Stimulated activated CD4-positive, alpha-beta T cell treated with anti-CD3 and anti-CD28 coated beads, Interleukin-1b, Interleukin-23, amount 100 ng/mL, for 48 hours (primary cell): ENCODE results near the gene IL23A.
A peak's percentile ranks its signal among the peaks of the same experiment; 100 is the strongest.
"Not testable (repeated sequence)": the region's sequence is repeated elsewhere in the genome, so short reads cannot be mapped to it uniquely, and the experiment has no call there.

Source experiments
- DNase-seq: peaks from one replicate; pipeline ENCODE4 v3.0.0-alpha.2; 2020

The IL23A gene, protein sequence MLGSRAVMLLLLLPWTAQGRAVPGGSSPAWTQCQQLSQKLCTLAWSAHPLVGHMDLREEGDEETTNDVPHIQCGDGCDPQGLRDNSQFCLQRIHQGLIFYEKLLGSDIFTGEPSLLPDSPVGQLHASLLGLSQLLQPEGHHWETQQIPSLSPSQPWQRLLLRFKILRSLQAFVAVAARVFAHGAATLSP

DNA sequence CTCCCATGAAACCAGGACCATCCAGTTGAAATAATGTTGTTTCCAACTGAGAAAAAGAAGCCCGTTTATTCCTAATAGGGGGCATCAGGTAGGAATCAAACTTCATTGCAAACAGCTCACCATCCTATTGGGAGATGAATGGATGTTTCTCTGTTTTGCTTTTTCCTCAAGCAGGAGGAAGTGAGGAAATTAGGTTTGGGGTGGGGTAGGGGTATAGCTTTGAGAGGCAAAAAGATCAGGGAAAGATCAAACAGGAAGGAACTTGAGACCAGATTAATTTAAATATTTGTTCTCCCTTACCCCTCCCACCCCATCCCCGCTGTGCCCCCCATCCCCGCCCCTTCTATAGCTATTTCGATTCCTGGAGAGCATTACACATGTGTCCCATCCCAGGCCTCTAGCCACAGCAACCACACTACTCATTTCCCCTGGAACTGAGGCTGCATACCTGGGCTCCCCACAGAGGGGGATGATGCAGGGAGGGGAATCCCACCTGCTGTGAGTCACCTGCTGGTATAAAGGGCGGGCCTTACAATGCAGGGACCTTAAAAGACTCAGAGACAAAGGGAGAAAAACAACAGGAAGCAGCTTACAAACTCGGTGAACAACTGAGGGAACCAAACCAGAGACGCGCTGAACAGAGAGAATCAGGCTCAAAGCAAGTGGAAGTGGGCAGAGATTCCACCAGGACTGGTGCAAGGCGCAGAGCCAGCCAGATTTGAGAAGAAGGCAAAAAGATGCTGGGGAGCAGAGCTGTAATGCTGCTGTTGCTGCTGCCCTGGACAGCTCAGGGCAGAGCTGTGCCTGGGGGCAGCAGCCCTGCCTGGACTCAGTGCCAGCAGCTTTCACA, at the start of gene IL23A:
Gene IL23A (plus strand): TSS at position 577 of the 850 bp plus-strand sequence. CDS start 161 bp downstream, at position 738.
- peak; percentile 92 for DNase-seq

- DNase-seq = no peak
These were observed 44.9 kb upstream of the IL23A start for GRCh38 chr12:56293795-56294194.

GRCh38 chr12:56296295-56296694, 42.4 kb upstream of the IL23A start:
- no peak for DNase-seq

- peak; percentile 15 for DNase-seq
These were observed 41.3 kb upstream of the IL23A start for GRCh38 chr12:56297400-56297799.

- DNase-seq = no peak
These were observed 39.9 kb upstream of the IL23A start for GRCh38 chr12:56298828-56299227.

GRCh38 chr12:56299308-56299852, 39.3 kb upstream of the IL23A start:
- DNase-seq = peak; percentile 20

DNA sequence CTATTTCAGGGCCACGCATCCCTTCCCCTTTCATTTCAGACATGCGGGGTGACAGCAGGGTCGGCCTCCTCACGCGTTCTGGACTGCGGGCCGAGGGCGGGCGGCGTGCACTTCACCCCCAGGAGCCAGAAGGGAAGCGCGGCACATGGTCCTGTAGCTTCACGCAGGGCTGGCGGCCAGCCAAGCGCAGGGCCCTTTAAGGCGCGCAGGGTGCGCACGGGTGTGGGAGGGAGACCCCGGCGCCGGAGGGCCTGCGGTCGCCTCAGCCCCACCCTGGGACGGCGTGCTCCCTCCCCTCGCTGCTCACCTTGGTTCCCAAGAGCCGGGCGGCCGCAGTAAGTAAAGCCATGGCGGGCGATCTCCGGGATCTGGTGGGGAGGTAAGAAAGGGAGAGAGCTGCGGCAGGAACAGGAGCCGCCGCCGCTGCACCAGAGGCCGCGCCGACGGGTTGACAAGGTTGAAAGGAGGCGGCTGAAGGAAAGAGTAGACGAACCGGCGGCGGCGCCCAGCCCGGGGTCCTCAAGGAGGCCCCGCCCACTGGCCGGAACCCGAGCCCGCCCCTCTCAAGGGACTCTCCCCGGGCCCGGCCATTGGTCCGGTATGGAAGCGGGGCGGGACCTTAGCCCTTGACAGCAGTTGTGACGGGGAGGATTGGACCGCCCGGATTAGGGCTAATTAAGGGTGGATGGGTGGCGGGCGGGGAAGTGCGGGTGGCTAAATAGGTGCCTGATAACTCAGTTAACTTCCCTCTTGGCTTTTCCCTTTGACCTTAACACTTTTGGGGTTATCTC, 38.6 kb upstream of the IL23A start, which contains the start of gene CS:
Gene CS (minus strand): TSS at position 478 of the 791 bp plus-strand sequence. CDS start 129 bp downstream, at position 349.
- DNase-seq = peak; percentile 99

- peak; percentile 10 for DNase-seq
These were observed 37.8 kb upstream of the IL23A start for GRCh38 chr12:56300644-56301464.

- no peak for DNase-seq
These were observed 34.4 kb upstream of the IL23A start for GRCh38 chr12:56304276-56304675.

DNA sequence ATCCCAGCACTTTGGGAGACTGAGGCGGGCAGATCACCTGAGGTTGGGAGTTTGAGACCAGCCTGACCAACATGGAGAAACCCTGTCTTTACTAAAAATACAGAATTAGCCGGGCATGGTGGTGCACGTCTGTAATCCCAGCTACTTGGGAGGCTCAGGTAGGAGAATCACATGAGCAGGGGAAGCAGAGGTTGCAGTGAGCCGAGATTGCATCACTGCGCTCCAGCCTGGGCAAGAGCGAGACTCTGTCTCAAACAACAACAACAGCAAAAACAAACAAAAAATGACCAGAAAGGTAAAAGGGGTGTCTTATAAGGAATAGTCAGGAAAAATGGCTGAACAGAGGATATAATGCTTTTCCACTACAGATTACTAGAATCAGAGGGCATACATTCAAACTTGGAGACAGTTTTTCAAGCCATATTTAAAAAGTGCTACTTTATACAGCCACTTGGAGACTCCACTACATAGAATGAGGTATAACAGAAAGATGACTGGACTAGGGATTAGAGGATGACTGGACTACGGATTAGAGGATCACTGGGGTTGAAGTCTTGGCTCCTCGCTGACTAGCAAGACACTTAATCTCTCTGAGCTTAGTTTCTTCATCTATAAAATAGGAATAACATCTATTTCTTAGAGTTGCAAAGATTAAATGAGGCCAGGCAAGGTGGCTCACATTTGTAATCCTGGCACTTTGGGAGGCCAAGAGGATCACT, 33.7 kb upstream of the IL23A start:
- no peak for DNase-seq

- DNase-seq = no peak
These were observed 31.3 kb upstream of the IL23A start for GRCh38 chr12:56307221-56307965.

DNA sequence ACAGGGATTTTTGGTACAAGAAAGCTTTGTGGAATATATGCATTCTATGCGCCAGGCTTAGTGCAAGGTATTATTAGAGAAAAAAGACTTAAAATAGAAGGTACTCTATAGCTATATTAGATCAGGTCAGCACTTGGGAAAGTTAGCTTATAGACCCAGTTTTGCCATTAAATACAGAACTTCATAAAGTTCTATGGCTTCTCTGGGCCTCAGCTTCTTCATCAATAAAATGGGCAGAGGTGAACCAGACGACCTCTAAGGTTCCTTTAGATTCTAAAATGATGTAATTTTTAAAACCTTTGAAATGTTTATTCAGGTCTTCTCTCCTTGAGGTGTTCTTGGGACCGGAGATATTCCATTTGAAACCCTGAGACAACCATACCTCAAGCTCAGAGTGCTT, 30.0 kb upstream of the IL23A start:
- no peak for DNase-seq

DNA sequence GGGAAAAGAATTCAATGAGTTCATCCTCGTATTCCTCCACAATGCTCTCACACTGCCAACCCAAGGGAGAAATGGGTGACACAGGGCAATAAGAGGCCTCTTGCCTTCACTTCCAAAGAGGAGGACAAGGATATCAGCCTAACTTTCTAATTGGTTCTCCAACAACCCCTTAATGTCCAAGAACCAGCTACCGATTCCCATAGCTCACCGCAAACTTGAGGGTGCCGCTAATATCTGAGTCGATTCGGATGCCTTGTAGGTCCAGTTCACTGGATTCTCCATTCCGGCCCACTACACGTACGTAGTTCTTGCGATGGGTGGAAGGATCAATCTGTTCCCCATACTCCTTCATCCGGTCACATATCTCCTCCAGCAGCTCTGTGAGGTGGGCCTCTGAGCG, 27.7 kb upstream of the IL23A start:
- no peak for DNase-seq

- DNase-seq = no peak
These were observed 23.4 kb upstream of the IL23A start for GRCh38 chr12:56315249-56315621.

DNA sequence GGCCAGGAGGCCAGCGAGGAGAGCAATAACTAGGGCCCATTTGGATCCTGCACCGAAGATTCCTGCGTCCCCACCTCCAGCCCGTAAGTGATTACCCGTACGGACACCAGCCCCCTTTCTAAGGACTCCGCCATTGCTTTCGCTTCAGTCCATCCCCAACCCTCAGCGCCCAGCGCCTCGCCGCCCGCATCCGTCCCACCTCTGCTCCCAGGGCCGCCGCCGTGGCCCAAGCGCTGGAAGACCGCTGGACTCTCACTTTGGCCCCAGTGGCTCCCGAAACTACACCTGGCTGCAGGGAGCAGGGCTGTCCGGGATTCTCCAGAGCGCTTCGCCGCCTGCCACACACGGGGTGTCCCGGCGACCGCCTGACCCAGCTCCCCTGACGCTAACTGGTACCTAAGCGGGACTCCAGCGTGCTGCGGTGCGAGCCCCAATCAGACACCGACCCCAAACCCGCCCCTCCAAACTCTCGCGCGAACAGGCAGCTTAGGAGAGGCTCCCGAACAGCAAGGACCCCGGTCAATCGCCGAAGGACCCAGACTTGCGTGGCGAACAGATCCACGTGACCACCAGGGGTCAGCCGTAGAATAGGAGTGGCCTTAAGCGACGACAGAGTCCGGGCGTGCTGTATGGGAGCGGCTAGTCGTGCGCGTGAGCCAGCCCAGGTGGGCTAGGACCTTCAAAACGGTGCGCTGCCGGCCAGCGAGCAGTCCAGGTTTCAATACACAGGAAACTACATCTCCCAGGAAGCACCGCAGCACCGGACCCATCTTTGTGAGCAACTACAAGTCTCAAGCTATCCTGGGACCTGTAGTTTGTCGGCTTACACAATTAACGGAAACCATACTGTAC, 22.8 kb upstream of the IL23A start, which contains the start of gene CNPY2:
Gene CNPY2 (minus strand): TSS at position 367 of the 852 bp plus-strand sequence. CDS start 771 bp downstream, outside the sequence.
- peak; percentile 95 for DNase-seq

DNA sequence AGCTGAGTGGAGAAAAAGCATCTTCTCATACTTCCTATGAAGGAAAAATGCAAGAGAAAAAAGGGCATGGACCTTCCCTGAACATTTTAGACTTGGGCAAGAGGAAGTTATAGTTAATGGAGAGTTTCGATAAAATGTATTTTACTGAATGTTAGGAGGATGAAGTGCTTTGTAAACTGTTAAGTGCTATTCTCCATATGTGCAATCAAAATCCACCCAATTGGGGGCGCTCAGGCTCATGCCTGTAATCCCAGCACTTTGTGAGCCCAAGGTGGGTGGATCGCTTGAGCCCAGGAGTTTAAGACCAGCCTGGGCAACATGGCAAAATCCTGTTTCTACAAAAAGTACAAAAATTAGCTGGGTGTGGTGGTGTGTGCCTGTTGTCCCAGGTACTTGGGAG, 21.0 kb upstream of the IL23A start:
- DNase-seq = no peak

- DNase-seq = peak; percentile 29
These were observed 17.7 kb upstream of the IL23A start for GRCh38 chr12:56321027-56321426.

DNA sequence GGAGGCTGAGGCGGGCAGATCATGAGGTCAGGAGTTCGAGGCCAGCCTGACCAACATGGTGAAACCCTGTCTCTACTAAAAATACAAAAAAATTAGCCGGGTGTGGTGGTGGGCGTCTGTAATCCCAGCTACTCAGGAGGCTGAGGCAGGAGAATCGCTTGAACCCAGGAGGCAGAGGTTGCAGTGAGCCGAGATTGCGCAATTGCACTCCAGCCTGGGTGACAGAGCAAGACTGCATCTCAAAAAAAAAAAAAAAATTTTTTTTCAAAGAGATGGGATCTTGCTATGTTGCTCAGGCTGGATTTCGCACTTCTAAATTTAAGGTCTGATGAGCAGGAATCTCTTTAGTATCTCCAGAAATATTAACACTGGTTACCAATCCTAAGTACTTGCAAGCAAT, 17.1 kb upstream of the IL23A start:
- DNase-seq = not testable (repeated sequence)

DNA sequence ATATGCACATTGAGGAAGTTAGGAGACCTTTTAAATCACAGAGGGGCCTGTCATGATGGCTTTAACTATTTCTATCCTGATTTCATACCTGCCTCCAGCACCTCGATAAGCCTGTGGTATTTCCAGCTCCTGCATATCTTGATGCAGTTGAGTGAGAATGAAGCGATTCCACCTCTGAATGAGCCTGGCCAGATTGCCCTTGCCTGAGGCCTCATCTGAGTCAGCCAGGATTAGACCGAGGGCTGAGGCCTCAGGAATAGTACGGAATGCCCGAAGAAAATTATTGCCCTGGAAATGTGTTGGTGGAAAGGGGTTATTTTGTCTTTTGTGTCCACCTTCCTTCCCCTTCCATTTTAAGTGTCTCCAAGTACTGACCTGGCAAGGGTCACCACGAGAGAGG, 14.5 kb upstream of the IL23A start:
- DNase-seq = no peak

DNA sequence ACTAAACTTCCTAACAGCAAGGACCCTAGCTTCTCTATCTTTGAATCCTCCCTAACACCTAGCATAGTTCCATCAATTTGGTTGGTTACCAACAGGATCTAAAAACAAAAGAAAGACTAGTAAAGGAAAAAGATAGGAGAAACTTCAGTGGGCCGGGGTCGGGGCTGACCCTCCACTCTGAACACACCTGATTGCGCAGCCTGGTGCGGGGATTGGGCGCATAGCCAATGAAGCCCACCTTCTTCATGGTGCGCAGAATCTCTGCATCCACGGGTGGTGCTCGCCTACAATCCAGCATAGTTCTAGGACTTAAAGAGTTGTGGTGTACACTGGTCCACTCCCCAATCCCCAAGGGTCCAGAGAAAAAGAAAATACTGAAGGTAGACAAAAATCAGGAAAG, 12.6 kb upstream of the IL23A start:
- no peak for DNase-seq
